Fibroblast of lung (primary cell): Measurements from ENCODE around the gene ADGRV1. TPM values are rescaled to one million over a fixed set of nuclear protein-coding genes. Genes with fewer than 3 reads are reported as not detected.

ENCODE experiments used
- DNase-seq, 2 donors: peaks; one replicate each; pipeline versions ENCODE4 v3.0.0 to v3.0.0-alpha.2; 2010; ENCODE audit warnings: low read depth in 2 of 2
- H2AFZ ChIP-seq: 2 replicates; pipeline ENCODE4 v1.5.1; 2012; ENCODE audit warnings: low read length, control low read depth, inconsistent platforms
- H3K27ac ChIP-seq: 2 replicates; pipeline ENCODE4 v1.5.1; 2011; ENCODE audit warnings: low read length, control low read depth; ENCODE audit not compliant: insufficient read depth
- H3K27me3 ChIP-seq: 2 replicates; pipeline ENCODE4 v1.5.1; 2011; ENCODE audit warnings: mild to moderate bottlenecking, low read length; ENCODE audit not compliant: control insufficient read depth, insufficient read depth
- H3K36me3 ChIP-seq: 2 replicates; pipeline ENCODE4 v1.5.1; 2011; ENCODE audit warnings: low read length; ENCODE audit not compliant: control insufficient read depth, insufficient read depth
- H3K4me1 ChIP-seq: 2 replicates; pipeline ENCODE4 v1.5.1; 2011; ENCODE audit warnings: low read length; ENCODE audit not compliant: control insufficient read depth, insufficient read depth; ENCODE audit errors: extremely low read depth
- H3K4me2 ChIP-seq: 2 replicates; pipeline ENCODE4 v1.5.1; 2011; ENCODE audit warnings: low read length, control low read depth; ENCODE audit not compliant: insufficient read depth; ENCODE audit errors: extremely low read depth
- H3K4me3 ChIP-seq, 4 experiments: fragments of 200-600 bp in 1 of 4; sonication (generic) in 1 of 4; replicated peaks in 1 of 4; 2 replicates each; pipeline ENCODE4 v1.5.1; 2011 to 2016; ENCODE audit warnings: low read length in 4 of 4, low read depth in 3 of 4, mild to moderate bottlenecking in 3 of 4, control low read depth in 2 of 4, inconsistent platforms in 1 of 4, mixed read lengths in 1 of 4; ENCODE audit not compliant: insufficient read depth in 1 of 4; ENCODE audit errors: control extremely low read depth in 1 of 4
- H3K79me2 ChIP-seq: 2 replicates; pipeline ENCODE4 v1.5.1; 2012; ENCODE audit warnings: mild to moderate bottlenecking, low read length, inconsistent platforms; ENCODE audit not compliant: control insufficient read depth, insufficient read depth
- H3K9ac ChIP-seq: 2 replicates; pipeline ENCODE4 v1.5.1; 2011; ENCODE audit warnings: mild to moderate bottlenecking, low read length, control low read depth; ENCODE audit not compliant: insufficient read depth
- H3K9me3 ChIP-seq: 2 replicates; pipeline ENCODE4 v1.5.1; 2012; ENCODE audit warnings: low read depth, low read length; ENCODE audit not compliant: control insufficient read depth, insufficient read depth
- H4K20me1 ChIP-seq: 2 replicates; pipeline ENCODE4 v1.5.1; 2011; ENCODE audit warnings: low read length; ENCODE audit not compliant: control insufficient read depth, insufficient read depth; ENCODE audit errors: extremely low read depth
- CTCF ChIP-seq, 2 donors: IDR thresholded peaks in 1 of 2; conservative IDR thresholded peaks in 1 of 2; 1 replicate in 1 of 2; 2 replicates in 1 of 2; pipeline ENCODE4 v1.5.1; 2011 to 2012; ENCODE audit warnings: low read length in 2 of 2, control low read depth in 1 of 2, inconsistent platforms in 1 of 2, low read depth in 1 of 2, mild to moderate bottlenecking in 1 of 2
- EZH2 ChIP-seq: IDR thresholded peaks from 2 replicates; pipeline ENCODE4 v1.5.1; 2012; ENCODE audit warnings: low read length, control low read depth, mild to moderate bottlenecking; ENCODE audit errors: missing control alignments
- polyA plus RNA-seq, 2 donors: library from polyadenylated mRNA; depleted of rRNA in 1 of 2; stranded (reverse) in 1 of 2; unstranded in 1 of 2; fragments of >200 nt; gene quantifications; 2 replicates each; pipeline ENCODE4 v1.2.1, GENCODE V29; 2011 to 2012; ENCODE audit warnings: missing spikeins in 1 of 2
- total RNA-seq: library from RNA; depleted of rRNA; stranded (reverse); fragments of >200 nt; gene quantifications from 2 replicates; pipeline ENCODE4 v1.2.1, GENCODE V29; 2014

The ADGRV1 gene
- total and polyA plus RNA-seq, 2 donors (not counting 1 experiment from before 2014, with no cell fraction given) = 0.15 to 0.17 TPM

DNA sequence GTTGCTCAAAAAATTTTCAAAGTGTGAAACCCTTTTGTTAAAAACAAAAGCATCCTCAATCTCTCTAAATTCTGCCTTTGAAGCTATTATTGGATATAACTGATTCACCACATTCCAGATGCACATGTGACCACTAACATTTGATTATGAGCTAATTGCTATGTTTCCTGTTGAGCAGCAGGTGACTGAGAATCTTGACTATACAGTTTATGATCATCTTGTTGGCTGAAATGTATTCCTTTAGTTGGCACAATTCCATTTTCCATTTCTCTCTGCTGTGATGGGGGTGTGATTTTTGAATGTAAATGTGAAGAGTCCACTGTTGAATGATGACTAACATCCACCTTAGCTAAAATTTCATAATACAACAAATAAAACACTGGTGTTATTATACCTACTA, 39.9 kb upstream of the ADGRV1 start:
- Histone ChIP-seq H4K20me1 (no peaks in the 10 kb centered on the region), H3K4me1 (peaks cover 2% of the 10 kb centered on the region), H2AFZ (no peak overlapping the region), H3K9ac (no peak overlapping the region), H3K79me2 (no peaks in the 10 kb centered on the region), H3K9me3 (no peaks in the 10 kb centered on the region), H3K4me2 (no peak overlapping the region), H3K27me3 (no peaks in the 10 kb centered on the region), H3K27ac (no peak overlapping the region), H3K36me3 (peaks cover 4% of the 10 kb centered on the region), H3K4me3 (no peak overlapping the region)
- no peak for TF ChIP-seq CTCF (conservative IDR thresholded peaks at IDR 0.05 in 1 of 2, IDR thresholded peaks at IDR 0.05 in 1 of 2; ENCODE audit: low read depth in 1 of 2, low read length in 2 of 2)
- TF ChIP-seq EZH2 = no peak
- DNase-seq = peak in 1 of 2 donors; percentile 71

GRCh38 chr5:90519081-90519480, 39.5 kb upstream of the ADGRV1 start:
- H3K9me3 ChIP-seq = no peaks in the 10 kb centered on the region
- no peak for DNase-seq
- no peak for TF ChIP-seq EZH2
- no peak for TF ChIP-seq CTCF (conservative IDR thresholded peaks at IDR 0.05 in 1 of 2, IDR thresholded peaks at IDR 0.05 in 1 of 2; ENCODE audit: low read depth in 1 of 2, low read length in 2 of 2)
- H3K79me2 ChIP-seq = no peaks in the 10 kb centered on the region
- H4K20me1 ChIP-seq = no peaks in the 10 kb centered on the region
- no peak overlapping the region for H3K27ac ChIP-seq
- peaks cover 4% of the 10 kb centered on the region for H3K36me3 ChIP-seq
- H3K4me2 ChIP-seq = no peak overlapping the region
- H3K4me1 ChIP-seq = peaks cover 2% of the 10 kb centered on the region
- no peak overlapping the region for H3K4me3 ChIP-seq
- H3K9ac ChIP-seq = no peak overlapping the region
- H3K27me3 ChIP-seq = no peaks in the 10 kb centered on the region
- H2AFZ ChIP-seq = no peak overlapping the region

GRCh38 chr5:90528601-90529193, 29.9 kb upstream of the ADGRV1 start:
- peak; percentile 27 for DNase-seq
- Histone ChIP-seq H3K9me3 (no peaks in the 10 kb centered on the region), H3K4me1 (no peaks in the 10 kb centered on the region), H3K79me2 (peaks cover 39% of the 10 kb centered on the region), H3K27ac (peak overlapping the region; percentile 99), H3K4me2 (peak overlapping the region; percentile 84), H3K9ac (peak overlapping the region; percentile 99), H3K36me3 (no peaks in the 10 kb centered on the region), H3K27me3 (peaks cover 6% of the 10 kb centered on the region), H3K4me3 (peak overlapping the region; percentile 90 to 100 (median 99)), H4K20me1 (no peaks in the 10 kb centered on the region), H2AFZ (peak overlapping the region; percentile 92)
- no peak for TF ChIP-seq EZH2
- TF ChIP-seq CTCF (conservative IDR thresholded peaks at IDR 0.05 in 1 of 2, IDR thresholded peaks at IDR 0.05 in 1 of 2; ENCODE audit: low read depth in 1 of 2, low read length in 2 of 2) = no peak
